GM19467 (cell line): ENCODE results near the gene TMEM161B.
"Not testable (repeated sequence)": the region's sequence is repeated elsewhere in the genome, so short reads cannot be mapped to it uniquely, and the experiment has no call there.

Source experiments
- ATAC-seq: cut with Tn5 transposase; IDR thresholded peaks from one replicate; pipeline ENCODE4 v1.9.1; 2021; ENCODE audit warnings: mild to moderate bottlenecking, moderate library complexity; ENCODE audit not compliant: unreplicated experiment

The TMEM161B gene

GRCh38 chr5:88188458-88189132, 80.0 kb downstream of the TMEM161B start:
- no peak for ATAC-seq

DNA sequence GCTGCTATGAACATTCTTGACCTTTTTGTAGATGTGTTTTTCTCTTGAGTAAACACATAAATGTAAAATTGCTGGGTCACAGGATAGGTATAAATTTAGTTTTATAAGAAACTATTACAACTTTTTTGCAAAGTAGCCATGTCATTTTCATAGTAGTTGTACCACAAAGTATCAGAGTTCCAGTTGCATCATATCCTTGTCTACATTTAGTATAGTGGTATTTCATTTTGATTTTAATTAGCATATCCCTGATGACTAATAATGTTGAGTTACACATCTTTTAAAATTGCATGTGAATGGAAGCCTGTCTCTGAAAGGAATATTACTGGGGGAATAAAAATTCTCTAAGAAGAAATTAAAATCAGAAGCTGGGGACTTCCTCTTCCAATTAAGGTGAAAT, 85.4 kb downstream of the TMEM161B start:
- no peak for ATAC-seq

GRCh38 chr5:88177486-88177885, 91.2 kb downstream of the TMEM161B start:
- not testable (repeated sequence) for ATAC-seq

GRCh38 chr5:88172847-88173758, 95.5 kb downstream of the TMEM161B start:
- ATAC-seq, result no peak

- ATAC-seq, result no peak
Measured at GRCh38 chr5:88159591-88159990, 109.1 kb downstream of the TMEM161B start.

DNA sequence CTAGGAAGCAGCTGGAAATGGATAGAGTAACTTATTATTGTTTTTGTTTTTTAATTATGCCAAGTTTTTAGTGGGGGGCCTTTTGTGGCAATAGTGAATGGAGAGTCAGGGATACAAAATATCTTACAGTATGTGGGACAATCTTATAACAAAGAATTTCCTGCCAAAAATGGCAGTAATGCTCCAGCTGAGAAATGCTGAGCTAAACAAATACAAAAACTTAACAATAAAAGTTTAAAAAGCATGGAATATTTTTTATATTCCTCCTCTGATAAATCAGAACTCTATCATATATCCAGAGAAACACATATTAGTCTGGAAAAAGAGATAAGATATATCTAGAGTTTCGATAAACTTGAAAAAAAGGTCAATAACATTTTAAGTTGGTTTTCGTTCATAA, 110.6 kb downstream of the TMEM161B start:
- no peak for ATAC-seq

- ATAC-seq, result no peak
Measured at GRCh38 chr5:88154891-88155290, 113.8 kb downstream of the TMEM161B start.

DNA sequence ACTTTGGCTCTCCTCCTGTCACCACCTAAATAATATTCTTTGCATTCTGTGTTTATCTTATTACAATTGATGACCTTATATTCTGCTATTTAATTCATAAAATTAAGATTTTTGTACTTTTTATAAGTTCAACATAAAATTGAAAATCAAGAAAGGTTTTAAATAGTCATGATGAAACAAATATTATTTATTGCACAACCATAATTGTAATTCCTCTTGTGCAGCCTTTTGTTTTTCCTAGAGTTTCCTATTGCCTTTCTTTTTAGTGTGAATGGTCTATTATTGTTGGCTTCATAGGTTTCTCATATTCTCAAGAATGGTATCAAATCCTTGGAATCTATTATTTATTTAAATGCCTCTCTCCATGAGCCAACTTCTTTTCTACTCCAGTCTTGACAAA, 117.9 kb downstream of the TMEM161B start:
- ATAC-seq, result no peak

DNA sequence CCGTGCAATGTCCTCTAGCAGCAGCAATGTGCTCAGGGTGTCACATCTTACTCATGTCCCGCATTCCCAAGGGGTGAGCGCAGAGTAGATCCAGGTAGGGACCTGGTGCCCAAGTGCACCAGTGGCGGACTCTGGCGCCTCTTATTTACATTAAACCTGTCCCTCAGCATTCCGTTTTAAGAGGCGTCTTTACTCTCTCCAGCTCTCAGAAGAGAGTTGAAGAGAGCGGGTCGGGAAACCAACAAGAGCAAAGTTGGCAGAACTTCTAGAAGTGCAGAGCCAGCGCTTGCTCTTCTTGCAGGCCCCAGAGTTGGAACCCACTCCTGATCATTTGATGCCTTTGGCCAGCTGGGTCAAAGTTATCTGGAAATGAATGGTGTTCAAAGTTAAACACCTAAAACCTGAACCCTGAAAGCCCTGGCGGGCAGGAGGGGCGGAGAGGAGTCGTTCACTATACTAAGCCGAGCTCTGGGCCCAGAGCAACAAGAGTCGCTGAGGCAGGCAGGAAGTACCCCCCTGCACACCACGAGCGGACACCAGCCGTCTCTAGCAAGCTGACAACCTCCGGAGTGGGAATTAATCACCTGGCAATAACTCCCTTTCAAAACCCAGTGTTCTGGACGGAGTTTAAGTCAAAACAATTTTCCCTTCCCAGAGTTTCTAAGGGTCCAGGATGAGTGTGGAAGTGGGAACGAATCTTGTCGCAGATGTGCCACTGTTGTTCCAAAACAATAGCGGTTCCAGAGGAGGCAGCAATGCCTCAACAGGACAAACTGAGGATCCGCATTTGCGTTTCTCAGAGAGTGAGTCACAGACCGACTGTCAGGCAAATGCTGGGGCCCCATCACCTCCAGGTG, 122.8 kb downstream of the TMEM161B start:
- no peak for ATAC-seq

DNA sequence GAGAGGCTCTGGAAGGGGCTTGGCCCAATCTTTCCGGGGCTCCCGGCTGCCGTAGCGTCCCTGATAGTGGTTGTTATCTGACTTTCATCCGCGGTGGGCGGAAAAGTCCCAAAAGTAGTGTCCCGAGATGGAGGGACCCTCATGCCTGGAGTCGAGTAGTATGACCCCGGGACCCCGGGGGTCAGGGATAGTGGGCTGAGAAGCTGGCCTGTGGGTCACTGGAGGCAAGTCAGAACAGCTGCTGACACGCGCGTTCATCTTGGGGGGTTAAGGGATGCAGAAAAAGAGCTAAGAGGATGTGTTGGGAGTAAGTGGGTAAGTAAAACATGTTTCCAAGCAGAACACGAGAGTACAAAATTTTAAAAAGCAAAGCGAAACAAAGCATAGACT, 123.4 kb downstream of the TMEM161B start:
- no peak for ATAC-seq
